H1 (cell line): ENCODE results near the gene STK11. TPM values are rescaled to one million over a fixed set of nuclear protein-coding genes. Genes with fewer than 3 reads are reported as not detected.
A peak's percentile ranks its signal among the peaks of the same experiment; 100 is the strongest.

Source experiments
- CTCF ChIA-PET: fragments of 300-600 bp; sonication (Branson Sonifier 250); formaldehyde crosslinking; loops from one replicate; lab custom pipeline; 2021; ENCODE audit not compliant: partially characterized antibody; lab: Charles Lee
- POLR2A ChIA-PET: fragments of 300-600 bp; sonication (Branson Sonifier 250); formaldehyde crosslinking; loops from one replicate; lab custom pipeline; 2021; ENCODE audit warnings: inconsistent platforms; ENCODE audit not compliant: partially characterized antibody; lab: Charles Lee
- DNase-seq, 2 experiments: peaks; one replicate each; pipeline versions ENCODE4 v3.0.0 to v3.0.0-alpha.2; 2010 to 2022; ENCODE audit warnings: low spot score in 2 of 2, low read depth in 1 of 2, mixed read lengths in 1 of 2
- FAIRE-seq: peaks from 2 replicates; lab custom pipeline; 2011; peaks lifted over from hg19 to GRCh38; lab: Jason Lieb, UNC
- H2AFZ ChIP-seq: 2 replicates; pipeline ENCODE4 v1.8.1; 2012; ENCODE audit warnings: low read length, inconsistent platforms
- H2AK5ac ChIP-seq: 2 replicates; pipeline ENCODE4 v1.6.1; 2013; ENCODE audit warnings: low read depth, low read length
- H2BK120ac ChIP-seq: replicated peaks from 2 replicates; pipeline ENCODE3; 2013; ENCODE audit warnings: low read depth, low read length, inconsistent platforms
- H2BK12ac ChIP-seq: 2 replicates; pipeline ENCODE4 v1.6.1; 2013; ENCODE audit warnings: low read depth, low read length
- H2BK15ac ChIP-seq: 2 replicates; pipeline ENCODE4 v1.6.1; 2013; ENCODE audit warnings: low read length
- H2BK20ac ChIP-seq: 2 replicates; pipeline ENCODE4 v1.6.1; 2013; ENCODE audit warnings: low read length
- H2BK5ac ChIP-seq: 2 replicates; pipeline ENCODE4 v1.6.1; 2013; ENCODE audit warnings: low read depth, low read length
- H3K14ac ChIP-seq: 2 replicates; pipeline ENCODE4 v1.6.1; 2013; ENCODE audit warnings: inconsistent platforms; ENCODE audit not compliant: insufficient read length
- H3K18ac ChIP-seq: 2 replicates; pipeline ENCODE4 v1.6.1; 2013; ENCODE audit warnings: low read length; ENCODE audit errors: extremely low read depth
- H3K23ac ChIP-seq: 2 replicates; pipeline ENCODE4 v1.6.1; 2013; ENCODE audit warnings: inconsistent platforms; ENCODE audit not compliant: insufficient read length
- H3K23me2 ChIP-seq: 2 replicates; pipeline ENCODE4 v1.6.1; 2013; ENCODE audit warnings: low read depth, low read length
- H3K27ac ChIP-seq: 2 replicates; pipeline ENCODE4 v1.6.1; 2011; ENCODE audit warnings: low read depth, low read length, inconsistent platforms
- H3K27me3 ChIP-seq, 4 experiments: replicated peaks in 1 of 4; 1 replicate in 1 of 4; 2 replicates in 3 of 4; pipeline versions ENCODE4 v1.6.1 to v1.8.1; 2011 to 2013; ENCODE audit warnings: low read length in 3 of 4, mild to moderate bottlenecking in 3 of 4, inconsistent platforms in 2 of 4, mixed read lengths in 2 of 4, moderate library complexity in 1 of 4; ENCODE audit not compliant: control insufficient read depth in 3 of 4, insufficient read depth in 3 of 4; ENCODE audit errors: extremely low read depth in 1 of 4
- H3K36me3 ChIP-seq, 4 experiments: 2 replicates each; pipeline versions ENCODE4 v1.6.1 to v1.8.1; 2011 to 2013; ENCODE audit warnings: mild to moderate bottlenecking in 4 of 4, low read length in 3 of 4, moderate library complexity in 2 of 4, control low read depth in 1 of 4, inconsistent platforms in 1 of 4; ENCODE audit not compliant: insufficient read depth in 4 of 4, control insufficient read depth in 2 of 4
- H3K4ac ChIP-seq: replicated peaks from 2 replicates; pipeline ENCODE3; 2013; ENCODE audit warnings: low read length, low read depth, mixed read lengths, inconsistent platforms; ENCODE audit not compliant: insufficient read length
- H3K4me1 ChIP-seq, 4 experiments: replicated peaks in 1 of 4; 1 replicate in 1 of 4; 2 replicates in 3 of 4; pipeline versions ENCODE4 v1.6.1 to v1.8.1; 2011 to 2013; ENCODE audit warnings: low read length in 3 of 4, inconsistent platforms in 2 of 4, mixed read lengths in 1 of 4; ENCODE audit not compliant: insufficient read depth in 4 of 4, control insufficient read depth in 3 of 4
- H3K4me2 ChIP-seq, 2 experiments: 2 replicates each; pipeline versions ENCODE4 v1.6.1 to v1.8.1; 2011 to 2013; ENCODE audit warnings: low read depth in 2 of 2, low read length in 2 of 2, control low read depth in 1 of 2, inconsistent platforms in 1 of 2, mild to moderate bottlenecking in 1 of 2; ENCODE audit not compliant: insufficient read depth in 1 of 2
- H3K4me3 ChIP-seq, 4 experiments: fragments of 200-600, 300-600 bp in 1 of 4; sonication (generic), shearing (Covaris generic), sonication (Bioruptor Twin) in 1 of 4; 2 replicates each; pipeline versions ENCODE4 v1.5.1 to v1.8.1; 2011 to 2016; ENCODE audit warnings: low read length in 4 of 4, low read depth in 3 of 4, control low read depth in 2 of 4, inconsistent platforms in 2 of 4, mild to moderate bottlenecking in 2 of 4, mixed read lengths in 1 of 4, moderate library complexity in 1 of 4; ENCODE audit not compliant: insufficient read depth in 2 of 4; ENCODE audit errors: extremely low read depth in 1 of 4
- H3K56ac ChIP-seq: replicated peaks from 2 replicates; pipeline ENCODE3; 2013; ENCODE audit warnings: low read depth, mild to moderate bottlenecking, mixed read lengths, low read length, inconsistent platforms; ENCODE audit not compliant: insufficient read length
- H3K79me1 ChIP-seq: 2 replicates; pipeline ENCODE4 v1.6.1; 2013; ENCODE audit warnings: low read depth, low read length, control low read depth
- H3K79me2 ChIP-seq, 2 experiments: 2 replicates each; pipeline versions ENCODE4 v1.6.1 to v1.8.1; 2012 to 2013; ENCODE audit warnings: low read length in 2 of 2, mild to moderate bottlenecking in 2 of 2, inconsistent platforms in 1 of 2; ENCODE audit not compliant: insufficient read depth in 2 of 2, control insufficient read depth in 1 of 2
- H3K9ac ChIP-seq, 4 experiments: replicated peaks in 1 of 4; 1 replicate in 1 of 4; 2 replicates in 3 of 4; pipeline versions ENCODE4 v1.6.1 to v1.8.1; 2011 to 2013; ENCODE audit warnings: low read depth in 3 of 4, low read length in 3 of 4, control low read depth in 2 of 4, mild to moderate bottlenecking in 2 of 4, moderate library complexity in 2 of 4, inconsistent platforms in 1 of 4; ENCODE audit errors: extremely low read depth in 1 of 4
- H3K9me3 ChIP-seq, 2 experiments: 2 replicates each; pipeline versions ENCODE4 v1.6.1 to v1.8.1; 2012 to 2013; ENCODE audit warnings: mild to moderate bottlenecking in 2 of 2, moderate library complexity in 2 of 2, control low read depth in 1 of 2, inconsistent platforms in 1 of 2, low read depth in 1 of 2, low read length in 1 of 2, mixed read lengths in 1 of 2; ENCODE audit not compliant: insufficient read depth in 2 of 2
- H4K20me1 ChIP-seq, 2 experiments: replicated peaks in 1 of 2; 2 replicates each; pipeline versions ENCODE3 to v1.8.1; 2011 to 2013; ENCODE audit warnings: inconsistent platforms in 2 of 2, low read length in 2 of 2, mild to moderate bottlenecking in 1 of 2; ENCODE audit not compliant: insufficient read depth in 2 of 2, control insufficient read depth in 1 of 2
- H4K5ac ChIP-seq: 2 replicates; pipeline ENCODE4 v1.6.1; 2013; ENCODE audit warnings: low read length, low read depth, mixed read lengths, inconsistent platforms; ENCODE audit not compliant: insufficient read length
- H4K8ac ChIP-seq: 2 replicates; pipeline ENCODE4 v1.8.0; 2013; ENCODE audit warnings: mild to moderate bottlenecking, moderate library complexity, low read length, inconsistent platforms; ENCODE audit not compliant: insufficient read depth; ENCODE audit errors: extremely low read depth
- H4K91ac ChIP-seq: replicated peaks from 2 replicates; pipeline ENCODE3; 2013; ENCODE audit warnings: low read length, mixed read lengths, inconsistent platforms; ENCODE audit not compliant: insufficient read length
- BRCA1 ChIP-seq: IDR thresholded peaks from 2 replicates; pipeline ENCODE4 v1.6.1; 2012; ENCODE audit warnings: low read depth, low read length, improper control_type of control experiment
- GABPA ChIP-seq: IDR thresholded peaks from 2 replicates; pipeline ENCODE4 v1.6.1; 2011; ENCODE audit warnings: mild to moderate bottlenecking, low read length, moderate library complexity, borderline replicate concordance; ENCODE audit not compliant: insufficient read depth
- RAD21 ChIP-seq, 2 experiments: IDR thresholded peaks in 1 of 2; conservative IDR thresholded peaks in 1 of 2; 2 replicates each; pipeline ENCODE4 v1.6.1; 2011; ENCODE audit warnings: low read depth in 2 of 2, low read length in 2 of 2, improper control_type of control experiment in 1 of 2, inconsistent platforms in 1 of 2, mild to moderate bottlenecking in 1 of 2, moderate library complexity in 1 of 2
- WGBS, 2 experiments: shearing (Covaris generic) in 1 of 2; methylation state at CpG; one replicate each; pipeline versions ENCODE4 v1.1.6 to v1.1.7; 2013 to 2015; ENCODE audit warnings: low lambda C conversion rate in 2 of 2, mixed read lengths in 2 of 2, inconsistent platforms in 1 of 2, low coverage in 1 of 2, missing lambda C conversion rate in 1 of 2; ENCODE audit not compliant: insufficient replicate concordance in 2 of 2, insufficient coverage in 1 of 2, insufficient read length in 1 of 2; ENCODE audit errors: extremely low coverage in 1 of 2, missing lambda C conversion rate in 1 of 2; 5-methylcytosine and 5-hydroxymethylcytosine counted together
- polyA plus RNA-seq, 7 experiments: library from polyadenylated mRNA; depleted of rRNA in 3 of 7; stranded (reverse) in 5 of 7; unstranded in 2 of 7; fragments of >200 nt in 5 of 7; fragments of 200-250 nt in 2 of 7; gene quantifications; 1 replicate in 5 of 7; 2 replicates in 1 of 7; 4 replicates in 1 of 7; pipeline versions ENCODE4 v1.2.1 to v1.2.3, GENCODE V29; 2011 to 2013; ENCODE audit warnings: missing spikeins in 2 of 7, mixed read lengths in 2 of 7
- total RNA-seq: library from RNA; stranded (reverse); fragmentation: NEBNext Ultra II Directional; extraction: Animal tissue kit (Norgen Biotek cat#: 25700); gene quantifications from 2 replicates; pipeline ENCODE4 v1.2.1, GENCODE V29; 2021
- TF ChIP-seq, protein P1 (sequence below), 3 experiments: IDR thresholded peaks; 1 replicate in 2 of 3; 2 replicates in 1 of 3; pipeline versions ENCODE4 v1.5.1 to v1.6.1; 2011; ENCODE audit warnings: low read length in 3 of 3, mild to moderate bottlenecking in 3 of 3, inconsistent platforms in 2 of 3, low read depth in 1 of 3, moderate library complexity in 1 of 3; ENCODE audit not compliant: insufficient read depth in 1 of 3; ENCODE audit errors: control extremely low read depth in 1 of 3

STK11 gene
- total and polyA plus RNA-seq, 2 of the 8 experiments (the other 6 are each of a cell fraction or from before 2014, with no cell fraction given), result 45.3 to 70.7 TPM

DNA sequence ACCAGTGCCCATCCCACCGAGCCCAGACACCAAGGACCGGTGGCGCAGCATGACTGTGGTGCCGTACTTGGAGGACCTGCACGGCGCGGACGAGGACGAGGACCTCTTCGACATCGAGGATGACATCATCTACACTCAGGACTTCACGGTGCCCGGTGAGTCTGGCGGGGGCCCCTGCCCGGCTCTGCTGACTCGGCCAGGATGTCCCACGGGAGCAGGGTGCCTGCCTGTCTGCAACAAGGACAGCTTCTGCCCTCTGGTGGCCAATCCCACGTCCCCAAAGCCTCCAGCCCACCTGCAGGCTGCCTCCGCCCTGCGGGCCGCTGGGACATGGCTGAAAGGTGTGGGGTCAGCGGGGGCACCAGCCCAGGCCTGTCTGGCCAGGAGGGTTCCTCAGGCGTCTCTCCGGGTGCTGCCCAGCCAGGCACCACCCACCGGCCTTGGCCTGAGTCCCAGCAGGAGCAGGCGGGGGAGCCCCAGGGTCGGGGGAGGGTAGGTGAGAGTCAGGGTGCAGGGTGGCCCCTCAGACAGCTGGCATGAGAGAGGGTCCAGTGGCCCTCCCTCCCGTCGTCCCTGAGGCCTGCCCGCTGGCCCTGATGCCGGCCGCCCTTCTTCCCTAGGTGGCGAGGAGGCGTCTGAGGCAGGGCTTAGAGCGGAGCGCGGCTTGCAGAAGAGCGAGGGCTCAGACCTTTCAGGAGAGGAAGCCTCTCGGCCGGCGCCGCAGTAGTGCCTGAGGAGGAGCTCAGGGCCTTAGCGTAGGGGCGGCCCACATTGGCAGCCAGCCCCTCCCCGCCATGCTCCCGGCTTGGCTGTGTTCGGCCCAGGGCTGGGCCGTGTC is 17.7 kb downstream of the STK11 start:
- peaks cover 0 to 8% of the 10 kb centered on the region in 2 experiments; a peak in 1 of 4 replicates for H3K79me2 ChIP-seq
- H3K56ac ChIP-seq, result no peak overlapping the region
- H2BK12ac ChIP-seq, result no peak overlapping the region
- no peak overlapping the region for H3K23ac ChIP-seq
- no peak overlapping the region for H4K5ac ChIP-seq
- peak overlapping the region; percentile 80 for H4K8ac ChIP-seq
- H3K9ac ChIP-seq, result no peak overlapping the region
- CTCF ChIA-PET, result interaction anchor here (0.5 to 9.0 kb wide), 39 partner anchors 9 to 1387 kb away, joined by 3 to 56 read pairs (median 4); partner anchors contain the start of genes ATP5F1D and CBARP
- H3K27ac ChIP-seq, result no peak overlapping the region; the same call in 1 of the 2 replicates
- H3K4ac ChIP-seq, result no peak overlapping the region
- WGBS, 2 experiments, result 86% methylated on average over 39 of the region's 48 CpGs; no CpG with 5 or more reads in 1 of the 2 experiments
- no peaks in the 10 kb centered on the region; a peak in 1 of 7 replicates for H3K4me1 ChIP-seq
- H4K20me1 ChIP-seq, result peaks cover 16 to 30% of the 10 kb centered on the region in 2 experiments
- TF ChIP-seq GABPA (peak; percentile 82; the same call in 1 of the 2 replicates), BRCA1 (no peak), RAD21 (IDR thresholded peaks at IDR 0.05 in 1 of 2, conservative IDR thresholded peaks at IDR 0.05 in 1 of 2; ENCODE audit: low read depth in 2 of 2, low read length in 2 of 2) (peak; percentile 51 to 63)
- TF ChIP-seq, protein P1, sequence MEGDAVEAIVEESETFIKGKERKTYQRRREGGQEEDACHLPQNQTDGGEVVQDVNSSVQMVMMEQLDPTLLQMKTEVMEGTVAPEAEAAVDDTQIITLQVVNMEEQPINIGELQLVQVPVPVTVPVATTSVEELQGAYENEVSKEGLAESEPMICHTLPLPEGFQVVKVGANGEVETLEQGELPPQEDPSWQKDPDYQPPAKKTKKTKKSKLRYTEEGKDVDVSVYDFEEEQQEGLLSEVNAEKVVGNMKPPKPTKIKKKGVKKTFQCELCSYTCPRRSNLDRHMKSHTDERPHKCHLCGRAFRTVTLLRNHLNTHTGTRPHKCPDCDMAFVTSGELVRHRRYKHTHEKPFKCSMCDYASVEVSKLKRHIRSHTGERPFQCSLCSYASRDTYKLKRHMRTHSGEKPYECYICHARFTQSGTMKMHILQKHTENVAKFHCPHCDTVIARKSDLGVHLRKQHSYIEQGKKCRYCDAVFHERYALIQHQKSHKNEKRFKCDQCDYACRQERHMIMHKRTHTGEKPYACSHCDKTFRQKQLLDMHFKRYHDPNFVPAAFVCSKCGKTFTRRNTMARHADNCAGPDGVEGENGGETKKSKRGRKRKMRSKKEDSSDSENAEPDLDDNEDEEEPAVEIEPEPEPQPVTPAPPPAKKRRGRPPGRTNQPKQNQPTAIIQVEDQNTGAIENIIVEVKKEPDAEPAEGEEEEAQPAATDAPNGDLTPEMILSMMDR (IDR thresholded peaks at IDR 0.05; ENCODE audit: control extremely low read depth in 1 of 3, insufficient read depth in 1 of 3, low read depth in 1 of 3, low read length in 3 of 3), result peak; percentile 72 to 91 (median 79)
- TF ChIP-seq, all 59 proteins: peak for 3
- no peak for FAIRE-seq
- H3K79me1 ChIP-seq, result peaks cover 4% of the 10 kb centered on the region
- H2BK15ac ChIP-seq, result 0 out of 2 replicates have a peak overlapping the region, but pooled peaks have one; percentile 61
- H3K14ac ChIP-seq, result no peak overlapping the region
- POLR2A ChIA-PET, result interaction anchor here (0.6 to 2.1 kb wide), 13 partner anchors 9 to 197 kb away, joined by 3 to 10 read pairs (median 4); partner anchors contain the start of genes CBARP, CIRBP and CNN2
- no peak overlapping the region for H3K18ac ChIP-seq
- no peaks in the 10 kb centered on the region for H3K27me3 ChIP-seq
- H3K36me3 ChIP-seq, result peaks cover 0 to 57% (median 2%) of the 10 kb centered on the region in 4 experiments; a peak in 4 of 8 replicates
- no peaks in the 10 kb centered on the region for H3K9me3 ChIP-seq
- peak in 1 of 2 experiments; percentile 80 for DNase-seq
- H4K91ac ChIP-seq, result no peak overlapping the region
- H2BK120ac ChIP-seq, result no peak overlapping the region
- H2BK5ac ChIP-seq, result peak overlapping the region; percentile 66; the same call in 1 of the 2 replicates
- H3K23me2 ChIP-seq, result no peaks in the 10 kb centered on the region
- no peak overlapping the region for H3K4me3 ChIP-seq
- H2AFZ ChIP-seq, result no peak overlapping the region
- no peak overlapping the region for H3K4me2 ChIP-seq
- H2BK20ac ChIP-seq, result no peak overlapping the region
- no peak overlapping the region for H2AK5ac ChIP-seq
